ENCODE measurements around the gene CSRNP2. TPM values are rescaled to one million over a fixed set of nuclear protein-coding genes. Genes with fewer than 3 reads are reported as not detected.

Gene CSRNP2
- total and polyA plus RNA-seq, 2 of the 4 experiments (the other 2 are of a cell fraction) = 14.0 to 21.7 TPM

DNA sequence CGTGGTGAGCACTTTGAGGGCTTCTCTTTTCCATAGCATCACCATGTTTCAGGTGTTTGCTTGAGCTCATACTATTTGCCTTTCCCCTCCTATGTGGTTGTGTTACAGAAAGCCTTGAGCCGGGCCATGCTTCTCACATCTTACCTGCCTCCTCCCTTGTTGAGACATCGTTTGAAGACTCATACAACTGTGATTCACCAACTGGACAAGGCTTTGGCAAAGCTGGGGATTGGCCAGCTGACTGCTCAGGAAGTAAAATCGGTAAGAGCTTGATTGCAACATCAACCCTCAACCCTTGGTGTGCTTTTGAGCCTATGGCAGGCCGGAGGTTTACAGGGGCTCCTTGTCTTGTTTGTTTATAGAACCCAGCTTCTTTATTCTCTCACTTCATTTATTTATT, 27.2 kb downstream of the CSRNP2 start:
- no peak overlapping the region for H3K56ac ChIP-seq (ENCODE audit: extremely low read depth, insufficient read depth, low read length)
- no peak overlapping the region for H2BK15ac ChIP-seq (ENCODE audit: low read depth, low read length)
- WGBS, 2 experiments (ENCODE audit: extremely low coverage in 2 of 2, insufficient read length in 1 of 2) = no CpG with 5 or more reads among the region's 5 CpGs
- H3K9me3 ChIP-seq (ENCODE audit: control insufficient read depth, insufficient read depth, low read length) = no peaks in the 10 kb centered on the region
- no peak overlapping the region for H3K14ac ChIP-seq (replicated peaks; ENCODE audit: low read depth, low read length)
- no peak overlapping the region for H3K4me2 ChIP-seq (ENCODE audit: low read depth, low read length)
- ChIA-PET POLR2A (ENCODE audit: unreplicated experiment) (no interaction called here), CTCF (no interaction called here)
- H3K9me1 ChIP-seq (ENCODE audit: insufficient read depth, low read length) = peaks cover 5% of the 10 kb centered on the region
- H3K79me1 ChIP-seq (ENCODE audit: low read depth in 1 of 2, low read length in 2 of 2) = peaks cover 4 to 12% of the 10 kb centered on the region in 2 experiments; a peak in 1 of 4 replicates
- BruUV-seq (replicated peaks) = no TSS peak
- no peak overlapping the region for H3K18ac ChIP-seq (ENCODE audit: low read depth, low read length)
- H3K36me3 ChIP-seq (ENCODE audit: control insufficient read depth, insufficient read depth, low read length) = peaks cover 34% of the 10 kb centered on the region
- H3K4me1 ChIP-seq (ENCODE audit: control insufficient read depth, insufficient read depth, low read length) = no peaks in the 10 kb centered on the region
- no peak overlapping the region for H3K23ac ChIP-seq (ENCODE audit: low read depth, low read length)
- no peak overlapping the region for H3K4ac ChIP-seq (ENCODE audit: low read depth, low read length)
- TF ChIP-seq CEBPB (IDR thresholded peaks at IDR 0.05; ENCODE audit: low read depth, low read length) (peak; percentile 86), POLR2A (IDR thresholded peaks at IDR 0.05; ENCODE audit: low read depth, low read length) (no peak)
- no peak overlapping the region for H2BK20ac ChIP-seq (ENCODE audit: low read depth, low read length)
- no peak overlapping the region for H2BK120ac ChIP-seq (ENCODE audit: low read depth, low read length)
- peak; percentile 54 for DNase-seq
- H3K4me3 ChIP-seq (ENCODE audit: insufficient read depth, low read depth, low read length) = no peak overlapping the region
- dilution Hi-C loops (cut with HindIII; ENCODE audit: low sequenced_read_pairs, unreplicated experiment) = no loop called here
- in situ Hi-C loops (cut with MboI; ENCODE audit: low sequenced_read_pairs) = no loop called here
- H4K8ac ChIP-seq (ENCODE audit: low read depth in 2 of 2, low read length in 2 of 2) = no peak overlapping the region
- peak; percentile 21; the same call in 1 of the 2 replicates for ATAC-seq (ENCODE audit: low read depth)
- H2AK5ac ChIP-seq (ENCODE audit: low read depth, low read length) = no peak overlapping the region
- H4K20me1 ChIP-seq (ENCODE audit: insufficient read depth, low read length) = no peaks in the 10 kb centered on the region
- H3K9ac ChIP-seq (ENCODE audit: low read depth, low read length) = no peak overlapping the region
- H3K27me3 ChIP-seq (ENCODE audit: control insufficient read depth, insufficient read depth, low read length) = no peaks in the 10 kb centered on the region
- H2BK5ac ChIP-seq (ENCODE audit: low read depth, low read length, poor library complexity, severe bottlenecking) = no peak overlapping the region
- intact Hi-C loops (cut with micrococcal nuclease) = no loop called here
- H4K91ac ChIP-seq (ENCODE audit: insufficient read depth, low read depth, low read length) = no peak overlapping the region
- no peak overlapping the region for H2AFZ ChIP-seq (replicated peaks; ENCODE audit: low read length, poor library complexity)
- no peak overlapping the region for H3K27ac ChIP-seq (ENCODE audit: insufficient read depth, low read length)
- no peak overlapping the region for H2AK9ac ChIP-seq (replicated peaks; ENCODE audit: low read depth, low read length, poor library complexity)
- no peak overlapping the region for H4K5ac ChIP-seq (ENCODE audit: low read depth, low read length)
